Measurements from ENCODE around the gene MRGPRF. TPM values are rescaled to one million over a fixed set of nuclear protein-coding genes. Genes with fewer than 3 reads are reported as not detected.

Gene MRGPRF
- total RNA-seq, 4 donors from 2014 or later, result 88.9 to 213 (median 165) TPM

GRCh38 chr11:69055598-69056516 lies 42.8 kb upstream of the MRGPRF start:
- TF ChIP-seq POLR2A (IDR thresholded peaks at IDR 0.05) (no peak), POLR2AphosphoS5 (IDR thresholded peaks at IDR 0.05) (peak; percentile 42), EP300 (IDR thresholded peaks at IDR 0.05) (no peak), CTCF (IDR thresholded peaks at IDR 0.05) (no peak)
- H3K27ac ChIP-seq, result peak overlapping the region in 3 of 4 donors; percentile 1 to 99 (median 54)
- WGBS, 2 donors (ENCODE audit: low coverage in 1 of 2), result 29 to 66% methylated on average over 4 to 12 of the region's 22 CpGs
- H3K4me3 ChIP-seq, result no peak overlapping the region
- H3K9me3 ChIP-seq, result no peaks in the 10 kb centered on the region
- no peaks in the 10 kb centered on the region for H3K27me3 ChIP-seq
- peak; percentile 33 for ATAC-seq
- peaks cover 0 to 72% of the 10 kb centered on the region in 2 donors for H3K36me3 ChIP-seq
- peaks cover 0 to 90% (median 28%) of the 10 kb centered on the region in 3 donors for H3K4me1 ChIP-seq

- TF ChIP-seq CTCF (IDR thresholded peaks at IDR 0.05), result no peak
- no peak for TF ChIP-seq POLR2A (IDR thresholded peaks at IDR 0.05)
- TF ChIP-seq POLR2AphosphoS5 (IDR thresholded peaks at IDR 0.05), result no peak
- no peak for TF ChIP-seq EP300 (IDR thresholded peaks at IDR 0.05)
- Histone ChIP-seq H3K27me3 (no peaks in the 10 kb centered on the region), H3K9me3 (no peaks in the 10 kb centered on the region), H3K4me1 (peaks cover 0 to 90% (median 29%) of the 10 kb centered on the region in 3 donors), H3K4me3 (no peak overlapping the region), H3K36me3 (peaks cover 0 to 65% of the 10 kb centered on the region in 2 donors), H3K27ac (peak overlapping the region in 3 of 4 donors; percentile 45 to 99 (median 99))
- ATAC-seq, result no peak
- WGBS, 2 donors (ENCODE audit: low coverage in 1 of 2), result 80 to 97% methylated on average over 2 to 6 of the region's 21 CpGs
Measured at GRCh38 chr11:69055212-69055586, 42.2 kb upstream of the MRGPRF start.

GRCh38 chr11:69054397-69055211 lies 41.6 kb upstream of the MRGPRF start:
- H3K36me3 ChIP-seq, result peaks cover 0 to 59% of the 10 kb centered on the region in 2 donors
- peaks cover 0 to 90% (median 35%) of the 10 kb centered on the region in 3 donors for H3K4me1 ChIP-seq
- peak overlapping the region in 3 of 4 donors; percentile 45 to 99 (median 99) for H3K27ac ChIP-seq

More at GRCh38 chr11:69054397-69055211, 41.6 kb upstream of the MRGPRF start:
- 83 to 84% methylated on average over 3 to 10 of the region's 31 CpGs for WGBS, 2 donors (ENCODE audit: low coverage in 1 of 2)
- TF ChIP-seq POLR2AphosphoS5 (IDR thresholded peaks at IDR 0.05) (no peak), EP300 (IDR thresholded peaks at IDR 0.05) (no peak), POLR2A (IDR thresholded peaks at IDR 0.05) (no peak), CTCF (IDR thresholded peaks at IDR 0.05) (no peak)
- Histone ChIP-seq H3K27me3 (no peaks in the 10 kb centered on the region), H3K9me3 (no peaks in the 10 kb centered on the region), H3K4me3 (no peak overlapping the region)
- ATAC-seq, result no peak
